ENCODE measurements around the gene MYO7A. TPM values are rescaled to one million over a fixed set of nuclear protein-coding genes. Genes with fewer than 3 reads are reported as not detected.

MYO7A gene
- total and polyA plus RNA-seq, 8 donors, result 1.4 to 29.2 (median 3.3) TPM

- H3K27ac ChIP-seq, result no peak overlapping the region
- TF ChIP-seq POLR2AphosphoS5 (IDR thresholded peaks at IDR 0.05), result no peak
- no peak for TF ChIP-seq EP300 (IDR thresholded peaks at IDR 0.05)
- no peak for TF ChIP-seq CTCF (IDR thresholded peaks at IDR 0.05)
- no peak for TF ChIP-seq POLR2A (IDR thresholded peaks at IDR 0.05)
- intact Hi-C loops (cut with DNase I; ENCODE audit: low total_unique reads), result no loop called here
- H3K27me3 ChIP-seq, result no peaks in the 10 kb centered on the region
- no peak for DNase-seq
- no peaks in the 10 kb centered on the region for H3K9me3 ChIP-seq
- H3K4me1 ChIP-seq, result peaks cover 0 to 7% (median 2%) of the 10 kb centered on the region in 4 donors
- no peaks in the 10 kb centered on the region for H3K36me3 ChIP-seq
- WGBS, 5 donors, result 92 to 95% (median 94%) methylated on average over 5 to 8 of the region's 8 CpGs
- no peak overlapping the region for H3K4me3 ChIP-seq
Observed at GRCh38 chr11:77171254-77171653, 43.2 kb downstream of the MYO7A start.

- no peaks in the 10 kb centered on the region for H3K9me3 ChIP-seq
- H3K4me3 ChIP-seq, result no peak overlapping the region
- H3K36me3 ChIP-seq, result no peaks in the 10 kb centered on the region
- DNase-seq, result peak in 1 of 2 donors; percentile 75
- no peaks in the 10 kb centered on the region for H3K27me3 ChIP-seq
- intact Hi-C loops (cut with DNase I; ENCODE audit: low total_unique reads), result no loop called here
- TF ChIP-seq POLR2AphosphoS5 (IDR thresholded peaks at IDR 0.05) (no peak), POLR2A (IDR thresholded peaks at IDR 0.05) (no peak), EP300 (IDR thresholded peaks at IDR 0.05) (no peak), CTCF (IDR thresholded peaks at IDR 0.05) (no peak)
- WGBS, 5 donors, result 56 to 69% (median 65%) methylated on average over 14 to 20 of the region's 20 CpGs
- no peak overlapping the region for H3K27ac ChIP-seq
- H3K4me1 ChIP-seq, result peaks cover 0 to 7% (median 2%) of the 10 kb centered on the region in 4 donors
Observed at GRCh38 chr11:77171885-77172665, 44.0 kb downstream of the MYO7A start.

- Histone ChIP-seq H3K36me3 (no peaks in the 10 kb centered on the region), H3K9me3 (no peaks in the 10 kb centered on the region), H3K4me3 (no peak overlapping the region), H3K27ac (no peak overlapping the region), H3K4me1 (peaks cover 0 to 7% (median 2%) of the 10 kb centered on the region in 4 donors), H3K27me3 (no peaks in the 10 kb centered on the region)
- TF ChIP-seq POLR2A (IDR thresholded peaks at IDR 0.05) (no peak), EP300 (IDR thresholded peaks at IDR 0.05) (no peak), CTCF (IDR thresholded peaks at IDR 0.05) (no peak), POLR2AphosphoS5 (IDR thresholded peaks at IDR 0.05) (no peak)
- 73 to 85% (median 77%) methylated on average over 16 of the region's 16 CpGs for WGBS, 5 donors
- intact Hi-C loops (cut with DNase I; ENCODE audit: low total_unique reads), result no loop called here
- DNase-seq, result peak in 1 of 2 donors; percentile 55
Observed at GRCh38 chr11:77172666-77172982, 44.6 kb downstream of the MYO7A start.

- no peaks in the 10 kb centered on the region for H3K27me3 ChIP-seq
- TF ChIP-seq POLR2A (IDR thresholded peaks at IDR 0.05), result no peak
- no peak for TF ChIP-seq POLR2AphosphoS5 (IDR thresholded peaks at IDR 0.05)
- TF ChIP-seq EP300 (IDR thresholded peaks at IDR 0.05), result no peak
- TF ChIP-seq CTCF (IDR thresholded peaks at IDR 0.05), result no peak
- no peak overlapping the region for H3K27ac ChIP-seq
- peaks cover 0 to 7% (median 2%) of the 10 kb centered on the region in 4 donors for H3K4me1 ChIP-seq
- DNase-seq, result peak in 1 of 2 donors; percentile 48
- intact Hi-C loops (cut with DNase I; ENCODE audit: low total_unique reads), result no loop called here
- 59 to 86% (median 72%) methylated on average over 8 to 10 of the region's 10 CpGs for WGBS, 5 donors
- H3K36me3 ChIP-seq, result no peaks in the 10 kb centered on the region
- no peaks in the 10 kb centered on the region for H3K9me3 ChIP-seq
- H3K4me3 ChIP-seq, result no peak overlapping the region
Observed at GRCh38 chr11:77173494-77173893, 45.4 kb downstream of the MYO7A start.
